GM18499 (cell line): ENCODE measurements around the gene MEN1.

Source experiments
- ATAC-seq: cut with Tn5 transposase; IDR thresholded peaks from one replicate; pipeline ENCODE4 v1.9.1; 2021; ENCODE audit warnings: moderate number of reproducible peaks; ENCODE audit not compliant: insufficient read depth, unreplicated experiment

Gene MEN1

DNA sequence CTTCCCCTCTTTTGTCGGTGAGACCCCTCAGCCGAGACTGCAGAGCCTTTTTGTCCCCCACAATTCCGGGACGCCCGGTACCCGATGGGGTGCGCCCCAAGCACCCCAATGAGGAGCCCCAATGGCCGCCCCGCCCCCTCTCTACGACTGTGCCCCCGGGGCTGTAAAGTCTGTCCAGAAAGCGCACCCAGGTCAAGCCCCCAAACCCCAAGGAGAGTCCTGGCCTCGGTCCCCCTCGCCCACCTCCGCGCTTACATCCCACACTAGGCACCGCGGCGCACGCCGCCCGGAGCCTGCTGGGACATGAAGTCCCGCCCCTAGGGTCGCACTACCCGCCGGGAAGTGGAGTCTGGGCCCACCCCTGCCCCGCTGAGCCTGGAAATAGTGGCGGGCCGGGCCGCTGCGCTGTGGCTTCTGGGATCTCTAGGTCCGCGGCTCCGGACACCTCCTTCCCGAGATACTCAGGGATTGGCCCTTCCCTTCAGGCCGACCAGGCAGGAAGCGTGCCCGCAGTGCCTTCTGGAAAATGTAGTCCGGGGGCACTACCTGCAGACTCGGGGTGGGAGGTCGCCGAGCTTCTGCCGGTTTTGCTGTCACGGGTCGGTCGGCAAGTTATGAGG, at the start of gene MEN1:
Gene MEN1, minus strand, starts transcription at position 281 of the 620 bp plus-strand sequence. CDS start 442 bp downstream, outside the sequence.
- ATAC-seq: no peak

GRCh38 chr11:64859542-64860414, 49.4 kb upstream of the MEN1 start:
- ATAC-seq: peak; percentile 45

GRCh38 chr11:64858467-64859263, 48.3 kb upstream of the MEN1 start:
- ATAC-seq: peak; percentile 10

- ATAC-seq: no peak
These were observed 47.1 kb upstream of the MEN1 start for GRCh38 chr11:64857485-64857884.

DNA sequence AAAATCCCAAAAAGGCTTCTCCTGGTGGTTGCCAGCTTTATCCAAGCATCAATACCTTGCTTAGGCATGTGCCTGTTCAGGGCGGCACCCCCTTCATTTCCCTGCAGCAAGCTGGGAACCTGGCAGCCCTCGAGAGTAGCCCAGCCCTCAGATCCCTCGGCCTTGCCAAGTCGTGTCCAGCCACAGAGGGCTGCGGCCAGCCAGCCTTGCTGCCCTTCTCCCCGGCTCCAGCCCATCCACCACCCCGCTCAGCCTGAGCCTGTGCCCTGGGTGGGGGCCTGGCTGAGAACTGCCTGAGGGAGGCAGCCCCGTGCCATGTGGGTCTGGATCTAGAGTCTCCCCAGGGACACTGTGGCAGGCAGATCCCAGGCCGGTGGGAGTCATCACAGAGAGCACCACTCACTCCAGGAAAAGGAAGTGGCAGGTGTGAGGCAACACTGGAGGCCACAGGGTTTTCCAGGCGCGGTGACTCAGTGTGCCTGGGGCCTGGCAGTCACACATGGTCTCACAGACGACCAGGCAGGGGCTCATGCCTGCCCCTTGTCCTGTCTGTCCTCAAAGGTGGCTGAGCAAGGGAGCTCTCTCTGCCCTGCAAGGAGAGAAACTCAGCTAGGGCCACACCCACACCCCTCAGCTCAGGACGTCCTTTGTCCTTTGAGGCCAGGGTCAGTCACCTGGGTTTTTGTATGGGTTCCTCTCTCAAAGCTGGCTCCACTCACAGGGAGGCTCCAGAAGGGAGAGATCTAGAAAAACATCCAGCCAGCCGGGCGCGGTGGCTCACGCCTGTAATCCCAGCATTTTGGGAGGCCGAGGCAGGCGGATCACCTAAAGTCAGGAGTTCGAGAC, 46.3 kb upstream of the MEN1 start:
- ATAC-seq: no peak

DNA sequence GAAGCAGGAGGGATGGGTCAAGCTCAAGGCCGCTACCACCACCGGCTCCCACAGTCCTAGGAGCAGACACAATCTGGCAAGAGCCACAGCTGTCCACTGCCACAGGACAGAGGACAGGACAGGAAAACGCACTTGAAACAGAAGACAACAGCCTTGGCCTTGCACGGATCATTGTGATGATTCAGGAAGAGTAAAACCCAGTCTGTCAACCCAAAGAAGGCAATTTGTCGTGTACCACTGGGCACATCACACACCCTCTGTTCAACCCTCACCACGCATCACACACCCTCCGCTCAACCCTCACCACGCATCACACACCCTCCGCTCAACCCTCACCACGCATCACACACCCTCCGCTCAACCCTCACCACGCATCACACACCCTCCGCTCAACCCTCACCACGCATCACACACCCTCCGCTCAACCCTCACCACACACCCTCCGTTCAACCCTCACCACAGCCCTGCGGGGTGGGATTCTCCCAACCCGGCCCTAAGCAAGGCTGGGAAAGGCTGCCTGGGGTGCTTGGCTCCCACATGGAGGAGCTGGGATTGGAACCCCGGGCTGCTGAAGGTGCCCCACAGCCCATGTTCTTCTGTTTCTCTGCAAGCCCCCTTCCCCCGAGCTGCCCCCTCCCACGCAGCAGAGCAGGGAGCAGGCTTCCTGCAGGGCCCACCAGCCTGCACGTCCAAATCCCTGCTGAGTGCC, 45.4 kb upstream of the MEN1 start:
- ATAC-seq: no peak

GRCh38 chr11:64854534-64855502, 44.5 kb upstream of the MEN1 start:
- no peak for ATAC-seq

DNA sequence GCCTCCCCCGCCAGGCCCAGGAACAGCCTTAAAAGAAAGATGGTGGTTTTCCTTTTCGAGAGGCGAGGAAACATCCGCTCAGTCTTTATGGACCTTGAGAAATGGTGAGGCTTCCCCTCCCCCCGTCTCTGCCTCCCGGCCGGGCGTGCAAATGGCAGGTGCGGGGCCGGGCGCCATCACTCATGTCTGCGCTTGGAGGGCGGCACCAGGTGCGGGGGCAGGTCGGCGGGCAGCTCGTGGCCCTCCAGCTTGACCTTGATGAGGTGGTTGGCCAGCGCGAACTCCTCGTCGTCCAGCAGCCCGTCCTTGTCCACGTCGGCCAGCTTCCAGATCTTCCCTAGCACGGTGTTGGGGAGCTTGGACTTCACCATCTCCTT, 43.8 kb upstream of the MEN1 start:
- no peak for ATAC-seq

GRCh38 chr11:64853709-64854108, 43.4 kb upstream of the MEN1 start:
- no peak for ATAC-seq

DNA sequence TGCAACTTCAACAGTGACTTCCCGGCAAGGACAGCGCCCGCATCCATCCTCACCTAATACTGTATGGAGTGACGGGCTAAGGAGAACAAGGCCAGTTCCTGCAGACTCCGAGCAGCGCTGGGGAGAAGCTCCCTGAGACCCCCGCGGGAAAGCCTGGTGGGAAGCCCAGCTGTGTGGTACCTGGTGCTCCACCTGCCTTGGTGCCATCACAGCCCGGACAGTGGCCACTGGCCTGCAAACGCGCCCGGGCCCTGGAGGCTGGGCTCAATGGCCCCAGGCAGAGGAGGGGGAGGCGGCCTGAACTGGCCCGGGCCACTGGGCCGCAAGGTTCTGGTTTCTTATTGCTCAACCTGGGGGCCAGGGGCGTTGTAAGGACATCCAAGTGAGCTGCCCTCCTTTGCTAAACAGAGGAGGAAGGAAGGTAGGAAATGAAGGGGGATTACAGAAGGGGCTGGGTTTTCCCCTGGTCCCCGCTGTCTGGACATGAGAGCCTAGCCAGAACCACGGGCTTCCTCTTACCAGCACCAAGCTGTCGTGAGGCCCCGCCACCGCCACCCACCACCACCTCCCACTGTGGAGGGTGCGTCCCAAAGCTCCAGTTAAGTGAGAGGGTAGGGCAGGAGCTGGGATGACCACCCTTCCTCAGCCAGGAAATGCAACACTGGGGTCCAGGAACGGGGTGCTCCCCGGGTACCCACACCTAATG, 42.6 kb upstream of the MEN1 start:
- ATAC-seq: no peak

DNA sequence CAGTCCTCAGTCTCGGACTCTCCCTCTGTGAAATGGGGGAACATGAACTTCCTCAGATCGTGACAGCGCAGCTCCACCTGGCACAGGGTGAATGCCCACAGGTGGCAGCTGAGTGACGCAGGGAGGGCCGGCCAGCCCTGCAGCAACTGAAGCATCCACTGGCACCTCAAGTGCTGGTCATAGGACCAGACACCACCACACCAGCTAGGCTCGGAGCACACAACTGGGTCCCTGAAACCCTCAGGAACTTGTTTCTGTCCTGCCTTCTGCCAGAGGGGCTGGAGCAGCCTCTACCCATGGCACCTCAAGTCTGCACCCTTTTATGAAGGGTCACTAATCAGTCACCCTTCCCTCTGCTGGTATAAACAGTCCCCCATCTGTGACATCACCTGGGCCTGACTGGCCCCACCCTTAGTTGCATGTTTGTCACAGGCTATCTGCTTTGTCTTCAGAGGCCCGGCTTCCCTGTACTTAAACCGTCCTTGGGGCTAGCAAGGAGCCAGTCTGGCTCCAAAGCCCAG, 41.5 kb upstream of the MEN1 start:
- ATAC-seq: no peak

DNA sequence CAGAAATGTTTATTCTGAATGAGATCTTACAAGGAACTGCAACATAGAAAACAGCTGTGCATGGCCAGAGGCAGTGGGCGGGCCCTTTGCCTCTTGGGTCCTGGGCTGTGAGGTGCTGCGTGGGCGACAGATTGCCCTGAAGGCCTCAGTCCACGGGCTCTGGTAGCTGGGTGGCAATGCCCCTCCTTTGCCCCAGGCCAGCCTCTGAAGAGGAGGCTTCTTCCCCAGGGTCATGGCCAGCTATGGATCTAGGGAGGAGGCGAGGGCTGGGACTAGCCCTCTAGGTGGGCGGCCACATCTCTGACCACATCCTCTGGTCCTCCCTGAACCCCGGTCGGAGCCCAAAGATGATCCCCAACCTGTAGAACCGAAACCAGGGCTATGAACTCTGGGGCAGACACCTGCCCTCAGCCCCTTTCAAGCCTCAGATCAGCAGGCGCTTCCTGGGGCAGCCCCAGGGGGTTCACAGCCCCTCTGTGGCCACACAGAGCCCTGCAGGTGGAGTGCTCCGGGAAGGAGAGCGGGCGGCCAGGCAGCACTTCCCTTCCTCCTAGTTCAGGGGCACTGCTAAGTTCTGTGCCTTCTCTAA, 40.7 kb upstream of the MEN1 start:
- peak; percentile 45 for ATAC-seq

DNA sequence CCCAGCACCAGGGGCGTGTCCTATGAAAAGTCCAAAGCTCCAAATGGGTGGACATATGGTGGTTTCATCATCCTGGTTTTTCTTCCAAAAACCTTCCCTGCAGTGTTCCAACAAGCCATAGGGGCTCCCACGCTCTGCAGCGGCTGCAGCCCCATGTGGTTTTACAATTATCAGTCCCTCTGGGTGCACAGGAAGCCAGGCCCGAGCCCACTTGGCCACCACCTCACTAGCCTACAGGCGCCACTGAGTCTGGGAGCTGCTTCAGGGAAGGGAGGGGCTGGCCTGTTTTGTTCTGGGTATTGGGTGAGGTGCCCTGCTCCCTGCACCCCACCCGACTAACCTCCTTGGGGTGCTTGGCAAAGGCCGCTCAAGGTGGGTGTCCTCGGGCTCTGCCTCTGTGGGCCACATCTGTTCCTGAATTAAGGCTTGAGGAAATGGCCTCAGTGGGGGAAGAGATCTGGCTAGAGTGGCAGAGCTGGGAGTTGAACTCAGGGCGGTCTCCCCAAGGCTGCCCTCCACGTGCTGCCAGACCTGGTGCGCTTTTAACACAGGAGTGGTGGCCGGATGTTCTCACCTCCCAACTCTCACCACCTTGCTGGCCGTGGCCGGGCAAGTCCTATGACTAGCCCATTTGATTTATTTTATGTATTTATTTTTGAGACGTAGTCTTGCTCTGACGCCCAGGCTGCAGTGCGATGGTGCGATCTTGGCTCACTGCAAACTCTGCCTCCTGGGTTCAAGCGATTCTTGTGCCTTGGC, 39.4 kb upstream of the MEN1 start:
- ATAC-seq: no peak

GRCh38 chr11:64848826-64849597, 38.7 kb upstream of the MEN1 start:
- ATAC-seq: no peak

DNA sequence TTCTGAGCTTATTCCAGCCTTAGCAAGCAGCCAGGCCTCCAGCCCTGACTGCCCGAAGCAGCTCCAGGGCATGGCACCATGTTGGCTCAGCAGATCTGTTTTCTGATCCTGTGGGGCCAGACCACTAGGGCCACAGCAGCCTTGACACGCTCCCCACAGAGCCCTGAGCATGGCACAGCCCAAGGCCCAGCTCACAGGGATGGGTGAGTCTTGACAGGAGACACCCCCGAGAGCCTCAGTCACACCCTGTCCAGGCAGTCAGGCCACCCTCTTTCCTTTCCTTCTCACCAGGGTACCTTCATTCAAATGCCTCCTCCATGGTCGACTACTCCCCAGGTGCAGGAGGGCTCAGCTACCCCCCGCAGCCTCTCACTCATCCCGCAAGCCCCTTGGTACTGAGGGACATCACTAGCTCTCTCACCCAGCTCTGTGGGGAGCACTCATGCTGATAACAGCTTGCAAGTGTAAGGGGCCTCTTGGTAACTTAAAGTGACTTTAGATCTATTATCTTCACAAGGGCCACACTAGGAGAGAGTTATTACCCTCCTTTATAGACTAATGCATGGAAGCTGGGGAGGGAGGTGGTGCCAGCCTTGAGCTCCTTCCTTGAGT, 38.0 kb upstream of the MEN1 start:
- no peak for ATAC-seq
